ENCODE data around the gene GPR17.

GPR17 gene

GRCh38 chr2:127700527-127701192, 54.7 kb downstream of the GPR17 start:
- DNase-seq, result peak; percentile 67

GRCh38 chr2:127701193-127701650, 55.3 kb downstream of the GPR17 start, which contains the start of gene SFT2D3:
TSS of gene SFT2D3 (plus strand) at chr2:127701497. CDS start at chr2:127701529, 32 bp downstream.
- peak; percentile 95 for DNase-seq

- peak; percentile 89 for DNase-seq
Observed at GRCh38 chr2:127701651-127702394, 55.9 kb downstream of the GPR17 start.
